ENCODE results near the gene ARMCX1.

- TF ChIP-seq POLR2AphosphoS5 (IDR thresholded peaks at IDR 0.05) = no peak
- TF ChIP-seq CTCF (IDR thresholded peaks at IDR 0.05) = no peak
These were observed 2.4 kb downstream of the ARMCX1 start for GRCh38 chrX:101552714-101553113.

Measured in upper lobe of left lung (tissue), 4 donors.